Erythroblast (primary cell): ENCODE data around the gene IL36B.
"Not testable (repeated sequence)": the region's sequence is repeated elsewhere in the genome, so short reads cannot be mapped to it uniquely, and the experiment has no call there.

ENCODE experiments used
- DNase-seq, 2 experiments: peaks; one replicate each; lab custom pipeline; 2025; lab: John Stamatoyannopoulos, UW
- GATA1 ChIP-seq: IDR thresholded peaks from 2 replicates; pipeline ENCODE4 v1.6.1; 2011; ENCODE audit warnings: low read depth, mild to moderate bottlenecking, control low read depth, low read length, moderate library complexity
- POLR2A ChIP-seq: IDR thresholded peaks from 2 replicates; pipeline ENCODE4 v1.6.1; 2011; ENCODE audit warnings: mild to moderate bottlenecking, low read length

Gene IL36B

GRCh38 chr2:113052396-113052917, at the start of gene IL36B:
TSS of gene IL36B (minus strand) at chr2:113052867.
- TF ChIP-seq POLR2A (no peak), GATA1 (no peak)
- DNase-seq = no peak

- TF ChIP-seq POLR2A (no peak), GATA1 (no peak)
- DNase-seq = no peak
Observed at GRCh38 chr2:113102133-113102532, 49.5 kb upstream of the IL36B start.

GRCh38 chr2:113098532-113098931, 45.9 kb upstream of the IL36B start:
- no peak for TF ChIP-seq POLR2A
- no peak for TF ChIP-seq GATA1
- DNase-seq = no peak

GRCh38 chr2:113098041-113098440, 45.4 kb upstream of the IL36B start:
- no peak for DNase-seq
- TF ChIP-seq POLR2A (no peak), GATA1 (no peak)

GRCh38 chr2:113096842-113097618, 44.4 kb upstream of the IL36B start:
- not testable (repeated sequence) for DNase-seq

- not testable (repeated sequence) for DNase-seq
Observed at GRCh38 chr2:113096306-113096705, 43.6 kb upstream of the IL36B start.

- TF ChIP-seq POLR2A (no peak), GATA1 (no peak)
- DNase-seq = no peak
Observed at GRCh38 chr2:113093613-113093977, 40.9 kb upstream of the IL36B start.

GRCh38 chr2:113092864-113093612, 40.4 kb upstream of the IL36B start:
- DNase-seq = no peak
- TF ChIP-seq POLR2A = no peak

GRCh38 chr2:113091231-113091896, 38.7 kb upstream of the IL36B start:
- TF ChIP-seq GATA1 (no peak), POLR2A (no peak)
- no peak for DNase-seq

GRCh38 chr2:113089916-113090315, 37.2 kb upstream of the IL36B start:
- TF ChIP-seq GATA1 = no peak
- no peak for TF ChIP-seq POLR2A
- no peak for DNase-seq

- no peak for DNase-seq
- no peak for TF ChIP-seq POLR2A
- TF ChIP-seq GATA1 = no peak
Observed at GRCh38 chr2:113088213-113088992, 35.7 kb upstream of the IL36B start.

GRCh38 chr2:113085542-113085941, 32.9 kb upstream of the IL36B start:
- TF ChIP-seq GATA1 = no peak
- TF ChIP-seq POLR2A = no peak
- peak in 1 of 2 experiments; percentile 3 for DNase-seq

- peak; percentile 20 to 41 for DNase-seq
- TF ChIP-seq POLR2A (no peak), GATA1 (no peak)
Observed at GRCh38 chr2:113084249-113085000, 31.8 kb upstream of the IL36B start.

GRCh38 chr2:113083296-113083695, 30.6 kb upstream of the IL36B start:
- no peak for TF ChIP-seq GATA1
- peak; percentile 16 for TF ChIP-seq POLR2A
- DNase-seq = no peak
